ENCODE results near the gene CD69. TPM values are rescaled to one million over a fixed set of nuclear protein-coding genes. Genes with fewer than 3 reads are reported as not detected.
A peak's percentile ranks its signal among the peaks of the same experiment; 100 is the strongest.
"Not testable (repeated sequence)": the region's sequence is repeated elsewhere in the genome, so short reads cannot be mapped to it uniquely, and the experiment has no call there.

The CD69 gene
- total RNA-seq, 1 donor from 2014 or later = 0.40 TPM

- peak in 1 of 2 donors; percentile 44 for DNase-seq (ENCODE audit: low read depth in 2 of 2)
These were observed 39.2 kb downstream of the CD69 start for GRCh38 chr12:9721394-9722092.

- no peak for DNase-seq (ENCODE audit: low read depth in 2 of 2)
These were observed 40.9 kb downstream of the CD69 start for GRCh38 chr12:9719790-9720189.

- no peak for DNase-seq (ENCODE audit: low read depth in 2 of 2)
These were observed 41.7 kb downstream of the CD69 start for GRCh38 chr12:9718968-9719367.

- no peak for DNase-seq (ENCODE audit: low read depth in 2 of 2)
These were observed 43.4 kb downstream of the CD69 start for GRCh38 chr12:9717070-9717925.

GRCh38 chr12:9713032-9713558 is 47.6 kb downstream of the CD69 start:
- DNase-seq (ENCODE audit: low read depth in 2 of 2) = not testable (repeated sequence)

- DNase-seq (ENCODE audit: low read depth in 2 of 2) = no peak
These were observed 49.0 kb downstream of the CD69 start for GRCh38 chr12:9711664-9712063.

GRCh38 chr12:9710584-9711375 is 49.9 kb downstream of the CD69 start:
- no peak for DNase-seq (ENCODE audit: low read depth in 2 of 2)

- peak in 1 of 2 donors; percentile 64 for DNase-seq (ENCODE audit: low read depth in 2 of 2)
These were observed 51.8 kb downstream of the CD69 start for GRCh38 chr12:9708853-9709252.

GRCh38 chr12:9707864-9708808 is 52.6 kb downstream of the CD69 start:
- peak; percentile 74 to 76 for DNase-seq (ENCODE audit: low read depth in 2 of 2)

- no peak for DNase-seq (ENCODE audit: low read depth in 2 of 2)
These were observed 53.3 kb downstream of the CD69 start for GRCh38 chr12:9707356-9707755.

- DNase-seq (ENCODE audit: low read depth in 2 of 2) = no peak
These were observed 54.5 kb downstream of the CD69 start for GRCh38 chr12:9706086-9706685.

GRCh38 chr12:9704561-9704960 is 56.1 kb downstream of the CD69 start:
- not testable (repeated sequence) for DNase-seq (ENCODE audit: low read depth in 2 of 2)

Other genes with a start within 250 kb of the CD69 start
- gene KLRB1, start 153.0 kb downstream of the CD69 start, total RNA-seq = not detected in 2 replicates
- 0.99 and 1.3 TPM in 2 replicates for gene CLEC2D, start 91.2 kb downstream of the CD69 start, total RNA-seq
- gene CLECL1, start 27.8 kb downstream of the CD69 start, total RNA-seq = not detected in 2 replicates
- gene KLRF1, start 66.6 kb upstream of the CD69 start, total RNA-seq = 0.20 TPM in 1 of 2 replicates, not detected in the other
- gene CLEC2B, start 108.5 kb upstream of the CD69 start, total RNA-seq = 26.4 and 29.2 TPM in 2 replicates
- not detected in 2 replicates for gene KLRF2, start 120.6 kb upstream of the CD69 start, total RNA-seq
- not detected in 2 replicates for gene CLEC2A, start 171.5 kb upstream of the CD69 start, total RNA-seq
- gene CLEC12A, start 210.5 kb upstream of the CD69 start, total RNA-seq = not detected in 2 replicates
- not detected in 2 replicates for gene CLEC1B, start 238.2 kb upstream of the CD69 start, total RNA-seq
- gene CLEC12B, start 249.7 kb upstream of the CD69 start, total RNA-seq = under 0.01 TPM in 1 of 2 replicates, not detected in the other

All from lung microvascular endothelial cell (primary cell).